ENCODE data around the gene NAT9. TPM values are rescaled to one million over a fixed set of nuclear protein-coding genes. Genes with fewer than 3 reads are reported as not detected.

NAT9 gene
- polyA plus RNA-seq, 1 donor, result 34.2 TPM

GRCh38 chr17:74729866-74730265 lies 46.3 kb downstream of the NAT9 start:
- peaks cover 10% of the 10 kb centered on the region for H3K9me3 ChIP-seq (ENCODE audit: control insufficient read depth, low read depth, low read length)
- H3K4me1 ChIP-seq (ENCODE audit: control insufficient read depth, insufficient read depth, low read length), result no peaks in the 10 kb centered on the region
- H3K36me3 ChIP-seq (ENCODE audit: control insufficient read depth, insufficient read depth, low read length), result no peaks in the 10 kb centered on the region
- H3K4me3 ChIP-seq (ENCODE audit: low read length), result no peak overlapping the region
- WGBS (ENCODE audit: insufficient coverage, low lambda C conversion rate), result no CpG with 5 or more reads among the region's 15 CpGs
- DNase-seq, result no peak
- no peak overlapping the region for H3K27ac ChIP-seq (ENCODE audit: low read length)
- no peaks in the 10 kb centered on the region for H3K27me3 ChIP-seq (ENCODE audit: control insufficient read depth, insufficient read depth, low read length)

- H3K4me1 ChIP-seq (ENCODE audit: control insufficient read depth, insufficient read depth, low read length), result no peaks in the 10 kb centered on the region
- H3K9me3 ChIP-seq (ENCODE audit: control insufficient read depth, low read depth, low read length), result peaks cover 10% of the 10 kb centered on the region
- no peak overlapping the region for H3K4me3 ChIP-seq (ENCODE audit: low read length)
- H3K27me3 ChIP-seq (ENCODE audit: control insufficient read depth, insufficient read depth, low read length), result no peaks in the 10 kb centered on the region
- DNase-seq, result no peak
- no peak overlapping the region for H3K27ac ChIP-seq (ENCODE audit: low read length)
- H3K36me3 ChIP-seq (ENCODE audit: control insufficient read depth, insufficient read depth, low read length), result no peaks in the 10 kb centered on the region
- no CpG with 5 or more reads among the region's 5 CpGs for WGBS (ENCODE audit: insufficient coverage, low lambda C conversion rate)
Observed at GRCh38 chr17:74729368-74729767, 46.8 kb downstream of the NAT9 start.

GRCh38 chr17:74728702-74729075 lies 47.5 kb downstream of the NAT9 start:
- Histone ChIP-seq H3K36me3 (ENCODE audit: control insufficient read depth, insufficient read depth, low read length) (no peaks in the 10 kb centered on the region), H3K9me3 (ENCODE audit: control insufficient read depth, low read depth, low read length) (peaks cover 10% of the 10 kb centered on the region), H3K4me1 (ENCODE audit: control insufficient read depth, insufficient read depth, low read length) (no peaks in the 10 kb centered on the region), H3K4me3 (ENCODE audit: low read length) (no peak overlapping the region), H3K27me3 (ENCODE audit: control insufficient read depth, insufficient read depth, low read length) (no peaks in the 10 kb centered on the region), H3K27ac (ENCODE audit: low read length) (no peak overlapping the region)
- 100% methylated on average over 1 of the region's 3 CpGs for WGBS (ENCODE audit: insufficient coverage, low lambda C conversion rate)
- DNase-seq, result no peak

DNA sequence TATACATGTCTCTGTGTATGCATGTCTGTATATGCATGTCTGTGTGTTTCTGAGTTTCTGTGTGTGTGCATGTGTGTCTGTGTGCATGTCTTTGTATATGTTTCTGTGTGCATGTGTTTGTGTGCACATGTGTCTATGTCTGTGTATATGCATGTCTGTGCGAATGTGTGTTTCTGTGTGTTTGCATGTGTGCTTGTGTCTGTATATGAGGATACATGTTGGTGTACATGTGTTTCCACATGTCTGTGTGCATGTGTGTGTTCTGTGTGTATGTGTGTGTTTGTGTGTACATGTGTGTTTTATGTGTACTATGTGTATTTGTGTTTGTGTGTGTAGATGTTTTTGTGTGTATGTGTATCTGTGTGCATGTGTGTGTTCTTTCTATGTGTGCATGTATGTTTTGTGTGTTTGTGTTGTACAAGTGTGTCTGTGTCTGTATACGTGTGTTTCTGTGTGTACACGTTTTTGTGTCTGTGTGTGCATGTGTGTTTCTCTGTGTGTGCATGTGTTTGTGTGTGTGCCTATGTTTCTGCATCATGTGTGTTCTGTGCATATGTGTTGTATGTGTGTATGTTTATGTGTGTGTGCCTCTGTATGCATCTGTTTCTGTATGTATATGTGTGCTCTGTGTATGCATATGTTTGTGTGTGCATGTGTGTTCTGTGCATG lies 48.0 kb downstream of the NAT9 start:
- WGBS (ENCODE audit: insufficient coverage, low lambda C conversion rate), result no CpG with 5 or more reads among the region's 3 CpGs
- peaks cover 10% of the 10 kb centered on the region for H3K9me3 ChIP-seq (ENCODE audit: control insufficient read depth, low read depth, low read length)

GRCh38 chr17:74725111-74725510 lies 51.0 kb downstream of the NAT9 start:
- no CpG with 5 or more reads among the region's 3 CpGs for WGBS (ENCODE audit: insufficient coverage, low lambda C conversion rate)
- Histone ChIP-seq H3K9me3 (ENCODE audit: control insufficient read depth, low read depth, low read length) (peaks cover 10% of the 10 kb centered on the region), H3K27ac (ENCODE audit: low read length) (no peak overlapping the region), H3K4me3 (ENCODE audit: low read length) (no peak overlapping the region), H3K27me3 (ENCODE audit: control insufficient read depth, insufficient read depth, low read length) (no peaks in the 10 kb centered on the region), H3K4me1 (ENCODE audit: control insufficient read depth, insufficient read depth, low read length) (no peaks in the 10 kb centered on the region), H3K36me3 (ENCODE audit: control insufficient read depth, insufficient read depth, low read length) (no peaks in the 10 kb centered on the region)
- no peak for DNase-seq

More for the DNA sequence above, 48.0 kb downstream of the NAT9 start:
- H3K4me1 ChIP-seq (ENCODE audit: control insufficient read depth, insufficient read depth, low read length), result no peaks in the 10 kb centered on the region
- DNase-seq, result no peak
- H3K27me3 ChIP-seq (ENCODE audit: control insufficient read depth, insufficient read depth, low read length), result no peaks in the 10 kb centered on the region
- no peak overlapping the region for H3K4me3 ChIP-seq (ENCODE audit: low read length)
- no peaks in the 10 kb centered on the region for H3K36me3 ChIP-seq (ENCODE audit: control insufficient read depth, insufficient read depth, low read length)
- H3K27ac ChIP-seq (ENCODE audit: low read length), result no peak overlapping the region

DNA sequence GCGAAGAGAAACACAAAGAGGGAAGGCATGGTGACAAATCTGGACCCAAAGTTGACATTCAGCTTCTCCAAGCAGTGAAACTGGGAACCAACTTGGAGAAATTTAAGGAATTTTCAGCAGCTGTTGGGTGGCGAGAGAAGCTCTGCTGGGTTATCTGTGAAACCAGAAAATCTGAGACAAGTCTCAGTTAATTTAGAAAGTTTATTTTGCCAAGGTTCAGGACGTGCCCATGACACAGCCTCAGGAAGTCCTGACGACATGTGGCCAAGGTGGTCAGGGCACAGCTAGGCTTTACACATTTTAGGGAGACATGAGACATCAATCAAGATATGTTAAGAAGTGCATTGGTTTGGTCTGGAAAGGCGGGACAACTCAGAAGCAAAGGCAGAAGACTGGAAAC lies 52.3 kb downstream of the NAT9 start:
- Histone ChIP-seq H3K36me3 (ENCODE audit: control insufficient read depth, insufficient read depth, low read length) (no peaks in the 10 kb centered on the region), H3K27ac (ENCODE audit: low read length) (no peak overlapping the region), H3K4me3 (ENCODE audit: low read length) (no peak overlapping the region), H3K4me1 (ENCODE audit: control insufficient read depth, insufficient read depth, low read length) (no peaks in the 10 kb centered on the region), H3K27me3 (ENCODE audit: control insufficient read depth, insufficient read depth, low read length) (no peaks in the 10 kb centered on the region), H3K9me3 (ENCODE audit: control insufficient read depth, low read depth, low read length) (peaks cover 10% of the 10 kb centered on the region)
- WGBS (ENCODE audit: insufficient coverage, low lambda C conversion rate), result 86% methylated on average over 1 of the region's 5 CpGs
- DNase-seq, result no peak

DNA sequence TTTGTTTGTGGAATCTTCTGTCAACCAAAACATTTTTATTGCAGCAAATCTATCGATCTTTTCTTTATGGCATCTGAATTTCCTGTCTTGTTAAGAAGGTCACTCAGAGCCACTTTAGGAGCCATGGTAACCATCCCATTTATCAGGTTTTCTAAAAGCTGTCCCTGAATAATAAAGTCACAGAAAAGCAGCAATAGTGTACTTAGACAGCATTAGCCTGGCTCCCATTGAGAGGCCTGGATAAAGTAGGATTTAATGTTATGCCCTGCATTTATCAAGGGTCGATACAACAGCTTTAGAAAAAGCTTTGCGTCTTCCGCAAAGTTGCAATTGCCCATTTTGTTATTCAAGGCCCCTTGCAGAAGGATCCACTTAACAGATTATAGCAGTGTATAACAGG lies 53.4 kb downstream of the NAT9 start:
- Histone ChIP-seq H3K27ac (ENCODE audit: low read length) (no peak overlapping the region), H3K36me3 (ENCODE audit: control insufficient read depth, insufficient read depth, low read length) (no peaks in the 10 kb centered on the region), H3K9me3 (ENCODE audit: control insufficient read depth, low read depth, low read length) (peaks cover 3% of the 10 kb centered on the region), H3K27me3 (ENCODE audit: control insufficient read depth, insufficient read depth, low read length) (no peaks in the 10 kb centered on the region), H3K4me3 (ENCODE audit: low read length) (no peak overlapping the region), H3K4me1 (ENCODE audit: control insufficient read depth, insufficient read depth, low read length) (no peaks in the 10 kb centered on the region)
- DNase-seq, result no peak
- no CpG with 5 or more reads among the region's 4 CpGs for WGBS (ENCODE audit: insufficient coverage, low lambda C conversion rate)

Other genes starting within 250 kb of the NAT9 start
- 0.27 TPM for gene CD300LB, start 244.9 kb downstream of the NAT9 start, polyA plus RNA-seq
- gene CD300C, start 230.2 kb downstream of the NAT9 start, polyA plus RNA-seq, result 0.99 TPM
- 0.15 TPM for gene CD300H, start 208.8 kb downstream of the NAT9 start, polyA plus RNA-seq
- gene CD300LD, start 184.1 kb downstream of the NAT9 start, polyA plus RNA-seq, result not detected
- 0.12 TPM for gene CD300E, start 152.6 kb downstream of the NAT9 start, polyA plus RNA-seq
- 2.2 TPM for gene CD300LF, start 63.4 kb downstream of the NAT9 start, polyA plus RNA-seq
- gene RAB37, start 39.1 kb downstream of the NAT9 start, polyA plus RNA-seq, result 14.3 TPM
- gene NHERF1, start 27.7 kb downstream of the NAT9 start, polyA plus RNA-seq, result 395 TPM
- 0.33 TPM for gene GRIN2C, start 83.5 kb upstream of the NAT9 start, polyA plus RNA-seq
- gene FDXR, start 96.6 kb upstream of the NAT9 start, polyA plus RNA-seq, result 6.3 TPM
- 14.5 TPM for gene FADS6, start 117.3 kb upstream of the NAT9 start, polyA plus RNA-seq
- 1.5 TPM for gene USH1G, start 146.9 kb upstream of the NAT9 start, polyA plus RNA-seq
- 1.6 TPM for gene OTOP2, start 147.9 kb upstream of the NAT9 start, polyA plus RNA-seq
- gene OTOP3, start 159.6 kb upstream of the NAT9 start, polyA plus RNA-seq, result 13.8 TPM
- gene HID1, start 196.4 kb upstream of the NAT9 start, polyA plus RNA-seq, result 42.3 TPM
- 6.8 TPM for gene CDR2L, start 211.3 kb upstream of the NAT9 start, polyA plus RNA-seq
- 24.1 TPM for gene MRPL58, start 236.3 kb upstream of the NAT9 start, polyA plus RNA-seq

Measured in large intestine (tissue), 3 donors.